ENCODE measurements around the gene NR1H4.
"Not testable (repeated sequence)": the region's sequence is repeated elsewhere in the genome, so short reads cannot be mapped to it uniquely, and the experiment has no call there.

The NR1H4 gene

GRCh38 chr12:100473716-100474150 lies at the start of gene NR1H4:
TSS of gene NR1H4 (plus strand) at chr12:100473866. CDS start at chr12:100493324, 19,458 bp downstream.
- Mint-ChIP-seq H3K4me3 (no peak within 1 kb of the TSS), H3K36me3 (no peaks in the 10 kb centered on the region), H3K27ac (no peak within 1 kb of the TSS), H3K27me3 (peaks cover 13% of the 10 kb centered on the region), H3K9me3 (ENCODE audit: low read depth) (no peaks in the 10 kb centered on the region), H3K4me1 (ENCODE audit: low read depth) (no peaks in the 10 kb centered on the region)

GRCh38 chr12:100426145-100426544 lies 47.5 kb upstream of the NR1H4 start:
- peaks cover 4% of the 10 kb centered on the region for H3K27me3 Mint-ChIP-seq

GRCh38 chr12:100427078-100427477 lies 46.6 kb upstream of the NR1H4 start:
- H3K4me1 Mint-ChIP-seq (ENCODE audit: low read depth) = no peaks in the 10 kb centered on the region
- H3K27me3 Mint-ChIP-seq = peaks cover 4% of the 10 kb centered on the region
- no peak overlapping the region for H3K4me3 Mint-ChIP-seq
- H3K27ac Mint-ChIP-seq = no peak overlapping the region
- peaks cover 3% of the 10 kb centered on the region for H3K9me3 Mint-ChIP-seq (ENCODE audit: low read depth)
- H3K36me3 Mint-ChIP-seq = no peaks in the 10 kb centered on the region

More at GRCh38 chr12:100426145-100426544, 47.5 kb upstream of the NR1H4 start:
- Mint-ChIP-seq H3K4me3 (no peak overlapping the region), H3K9me3 (ENCODE audit: low read depth) (peaks cover 3% of the 10 kb centered on the region), H3K36me3 (no peaks in the 10 kb centered on the region), H3K4me1 (ENCODE audit: low read depth) (no peaks in the 10 kb centered on the region), H3K27ac (no peak overlapping the region)

GRCh38 chr12:100430251-100430650 lies 43.4 kb upstream of the NR1H4 start:
- H3K27me3 Mint-ChIP-seq; H3K4me3 Mint-ChIP-seq; H3K9me3 Mint-ChIP-seq (ENCODE audit: low read depth); H3K4me1 Mint-ChIP-seq (ENCODE audit: low read depth); H3K36me3 Mint-ChIP-seq; H3K27ac Mint-ChIP-seq: not testable (repeated sequence)

GRCh38 chr12:100433701-100434100 lies 40.0 kb upstream of the NR1H4 start:
- Mint-ChIP-seq H3K9me3 (ENCODE audit: low read depth) (peaks cover 3% of the 10 kb centered on the region), H3K4me1 (ENCODE audit: low read depth) (no peaks in the 10 kb centered on the region), H3K27ac (no peak overlapping the region), H3K4me3 (no peak overlapping the region), H3K27me3 (peaks cover 1% of the 10 kb centered on the region), H3K36me3 (no peaks in the 10 kb centered on the region)

- Mint-ChIP-seq H3K4me1 (ENCODE audit: low read depth) (no peaks in the 10 kb centered on the region), H3K27me3 (peaks cover 1% of the 10 kb centered on the region), H3K27ac (no peak overlapping the region), H3K4me3 (no peak overlapping the region), H3K36me3 (no peaks in the 10 kb centered on the region), H3K9me3 (ENCODE audit: low read depth) (no peaks in the 10 kb centered on the region)
Observed at GRCh38 chr12:100434177-100434576, 39.5 kb upstream of the NR1H4 start.

GRCh38 chr12:100435957-100436356 lies 37.7 kb upstream of the NR1H4 start:
- H3K27ac Mint-ChIP-seq = no peak overlapping the region
- H3K27me3 Mint-ChIP-seq = peaks cover 4% of the 10 kb centered on the region
- H3K4me1 Mint-ChIP-seq (ENCODE audit: low read depth) = no peaks in the 10 kb centered on the region
- no peaks in the 10 kb centered on the region for H3K36me3 Mint-ChIP-seq
- no peak overlapping the region for H3K4me3 Mint-ChIP-seq
- H3K9me3 Mint-ChIP-seq (ENCODE audit: low read depth) = no peaks in the 10 kb centered on the region

GRCh38 chr12:100437038-100437841 lies 36.4 kb upstream of the NR1H4 start:
- Mint-ChIP-seq H3K9me3 (ENCODE audit: low read depth) (no peaks in the 10 kb centered on the region), H3K27ac (no peak overlapping the region), H3K36me3 (no peaks in the 10 kb centered on the region), H3K27me3 (peaks cover 4% of the 10 kb centered on the region), H3K4me3 (no peak overlapping the region), H3K4me1 (ENCODE audit: low read depth) (no peaks in the 10 kb centered on the region)

- H3K27ac Mint-ChIP-seq = no peak overlapping the region
- peaks cover 9% of the 10 kb centered on the region for H3K27me3 Mint-ChIP-seq
- H3K4me1 Mint-ChIP-seq (ENCODE audit: low read depth) = no peaks in the 10 kb centered on the region
- no peaks in the 10 kb centered on the region for H3K9me3 Mint-ChIP-seq (ENCODE audit: low read depth)
- no peak overlapping the region for H3K4me3 Mint-ChIP-seq
- H3K36me3 Mint-ChIP-seq = no peaks in the 10 kb centered on the region
Observed at GRCh38 chr12:100439797-100440196, 33.9 kb upstream of the NR1H4 start.

GRCh38 chr12:100442403-100442802 lies 31.3 kb upstream of the NR1H4 start:
- Mint-ChIP-seq H3K4me1 (ENCODE audit: low read depth) (no peaks in the 10 kb centered on the region), H3K4me3 (no peak overlapping the region), H3K27me3 (peaks cover 17% of the 10 kb centered on the region), H3K27ac (no peak overlapping the region), H3K36me3 (no peaks in the 10 kb centered on the region), H3K9me3 (ENCODE audit: low read depth) (no peaks in the 10 kb centered on the region)

- H3K27ac Mint-ChIP-seq = no peak overlapping the region
- no peaks in the 10 kb centered on the region for H3K36me3 Mint-ChIP-seq
- peaks cover 19% of the 10 kb centered on the region for H3K27me3 Mint-ChIP-seq
- H3K9me3 Mint-ChIP-seq (ENCODE audit: low read depth) = no peaks in the 10 kb centered on the region
- no peak overlapping the region for H3K4me3 Mint-ChIP-seq
- no peaks in the 10 kb centered on the region for H3K4me1 Mint-ChIP-seq (ENCODE audit: low read depth)
Observed at GRCh38 chr12:100443434-100443833, 30.2 kb upstream of the NR1H4 start.

- H3K36me3 Mint-ChIP-seq = no peaks in the 10 kb centered on the region
- no peaks in the 10 kb centered on the region for H3K9me3 Mint-ChIP-seq (ENCODE audit: low read depth)
- peaks cover 20% of the 10 kb centered on the region for H3K27me3 Mint-ChIP-seq
- H3K4me3 Mint-ChIP-seq = no peak overlapping the region
- H3K4me1 Mint-ChIP-seq (ENCODE audit: low read depth) = no peaks in the 10 kb centered on the region
- no peak overlapping the region for H3K27ac Mint-ChIP-seq
Observed at GRCh38 chr12:100445081-100445481, 28.6 kb upstream of the NR1H4 start.

GRCh38 chr12:100447381-100447780 lies 26.3 kb upstream of the NR1H4 start:
- no peak overlapping the region for H3K4me3 Mint-ChIP-seq
- no peaks in the 10 kb centered on the region for H3K36me3 Mint-ChIP-seq
- no peaks in the 10 kb centered on the region for H3K4me1 Mint-ChIP-seq (ENCODE audit: low read depth)
- H3K27me3 Mint-ChIP-seq = peaks cover 27% of the 10 kb centered on the region
- no peaks in the 10 kb centered on the region for H3K9me3 Mint-ChIP-seq (ENCODE audit: low read depth)
- no peak overlapping the region for H3K27ac Mint-ChIP-seq

GRCh38 chr12:100448656-100449055 lies 25.0 kb upstream of the NR1H4 start:
- Mint-ChIP-seq H3K27ac (no peak overlapping the region), H3K4me1 (ENCODE audit: low read depth) (no peaks in the 10 kb centered on the region), H3K27me3 (peaks cover 23% of the 10 kb centered on the region), H3K4me3 (no peak overlapping the region), H3K9me3 (ENCODE audit: low read depth) (no peaks in the 10 kb centered on the region), H3K36me3 (no peaks in the 10 kb centered on the region)

- Mint-ChIP-seq H3K36me3 (no peaks in the 10 kb centered on the region), H3K4me3 (no peak overlapping the region), H3K4me1 (ENCODE audit: low read depth) (no peaks in the 10 kb centered on the region)
Observed at GRCh38 chr12:100450735-100451134, 22.9 kb upstream of the NR1H4 start.

GRCh38 chr12:100453951-100454350 lies 19.7 kb upstream of the NR1H4 start:
- H3K27me3 Mint-ChIP-seq = peaks cover 8% of the 10 kb centered on the region
- H3K27ac Mint-ChIP-seq = no peak overlapping the region
- H3K4me3 Mint-ChIP-seq = no peak overlapping the region
- no peaks in the 10 kb centered on the region for H3K4me1 Mint-ChIP-seq (ENCODE audit: low read depth)
- no peaks in the 10 kb centered on the region for H3K36me3 Mint-ChIP-seq
- H3K9me3 Mint-ChIP-seq (ENCODE audit: low read depth) = no peaks in the 10 kb centered on the region

More at GRCh38 chr12:100450735-100451134, 22.9 kb upstream of the NR1H4 start:
- Mint-ChIP-seq H3K27ac (no peak overlapping the region), H3K27me3 (peaks cover 18% of the 10 kb centered on the region), H3K9me3 (ENCODE audit: low read depth) (no peaks in the 10 kb centered on the region)
